Embryonic facial prominence (tissue), 1 donor: Measurements from ENCODE around the gene SEC61B.
"Not testable (repeated sequence)": the region's sequence is repeated elsewhere in the genome, so short reads cannot be mapped to it uniquely, and the experiment has no call there.

ENCODE experiments used
- DNase-seq: peaks from one replicate; pipeline ENCODE4 v3.0.0-alpha.2; 2016; ENCODE audit errors: extremely low spot score

SEC61B gene

GRCh38 chr9:99190597-99191283 is 31.3 kb upstream of the SEC61B start:
- no peak for DNase-seq

- no peak for DNase-seq
Observed at GRCh38 chr9:99192786-99193465, 29.2 kb upstream of the SEC61B start.

- DNase-seq: no peak
Observed at GRCh38 chr9:99193466-99193821, 28.6 kb upstream of the SEC61B start.

GRCh38 chr9:99196484-99196883 is 25.6 kb upstream of the SEC61B start:
- not testable (repeated sequence) for DNase-seq

- DNase-seq: no peak
Observed at GRCh38 chr9:99197124-99197630, 24.9 kb upstream of the SEC61B start.

- no peak for DNase-seq
Observed at GRCh38 chr9:99197987-99198386, 24.1 kb upstream of the SEC61B start.

- no peak for DNase-seq
Observed at GRCh38 chr9:99199938-99200539, 22.0 kb upstream of the SEC61B start.

- no peak for DNase-seq
Observed at GRCh38 chr9:99201603-99202002, 20.5 kb upstream of the SEC61B start.

GRCh38 chr9:99210572-99210971 is 11.5 kb upstream of the SEC61B start:
- no peak for DNase-seq

- no peak for DNase-seq
Observed at GRCh38 chr9:99211746-99212145, 10.3 kb upstream of the SEC61B start.

- DNase-seq: no peak
Observed at GRCh38 chr9:99213197-99213596, 8.9 kb upstream of the SEC61B start.

- no peak for DNase-seq
Observed at GRCh38 chr9:99216073-99216472, 6.0 kb upstream of the SEC61B start.

- no peak for DNase-seq
Observed at GRCh38 chr9:99220011-99220410, 2.1 kb upstream of the SEC61B start.

- no peak for DNase-seq
Observed at GRCh38 chr9:99221266-99221620, 839 bp upstream of the SEC61B start.

- no peak for DNase-seq
Observed at GRCh38 chr9:99222416-99223270, 561 bp downstream of the SEC61B start.

- no peak for DNase-seq
Observed at GRCh38 chr9:99224445-99224844, 2.4 kb downstream of the SEC61B start.

GRCh38 chr9:99226054-99226453 is 4.0 kb downstream of the SEC61B start:
- DNase-seq: no peak

- DNase-seq: no peak
Observed at GRCh38 chr9:99230206-99230605, 8.1 kb downstream of the SEC61B start.

GRCh38 chr9:99231711-99232110 is 9.6 kb downstream of the SEC61B start:
- DNase-seq: no peak

GRCh38 chr9:99234618-99235017 is 12.5 kb downstream of the SEC61B start:
- DNase-seq: no peak

GRCh38 chr9:99235069-99235468 is 13.0 kb downstream of the SEC61B start:
- no peak for DNase-seq
